Brain microvascular endothelial cell (primary cell): ENCODE measurements around the gene GIPC3.

Source experiments
- DNase-seq: peaks from one replicate; pipeline ENCODE4 v3.0.0-alpha.2; 2020
- H3K27ac ChIP-seq: fragments of 250-450 bp; sonication (Bioruptor Pico); 2 replicates; pipeline ENCODE4 v1.5.1; 2020; ENCODE audit warnings: mild to moderate bottlenecking, moderate library complexity
- H3K27me3 ChIP-seq: fragments of 250-450 bp; sonication (Bioruptor Pico); replicated peaks from 2 replicates; pipeline ENCODE4 v1.5.1; 2020; ENCODE audit warnings: mild to moderate bottlenecking
- H3K36me3 ChIP-seq: fragments of 250-450 bp; sonication (Bioruptor Pico); replicated peaks from 2 replicates; pipeline ENCODE4 v1.5.1; 2020; ENCODE audit warnings: mild to moderate bottlenecking
- H3K4me3 ChIP-seq: 2 replicates; pipeline ENCODE4 v1.5.1; 2011; ENCODE audit warnings: low read depth, mild to moderate bottlenecking, control low read depth, low read length, moderate library complexity
- CTCF ChIP-seq: IDR thresholded peaks from 2 replicates; pipeline ENCODE4 v1.5.1; 2011; ENCODE audit warnings: low read depth, mild to moderate bottlenecking, moderate library complexity, low read length, control low read depth, inconsistent platforms; ENCODE audit errors: missing control alignments
- in situ Hi-C: cut with HindIII; loops from 2 replicates; pipeline ENCODE4 v1.10.0; 2017; ENCODE audit warnings: low sequenced_read_pairs, low pct_ligation_motif_present

Gene GIPC3

GRCh38 chr19:3604227-3604986, 19.1 kb downstream of the GIPC3 start:
- TF ChIP-seq CTCF: no peak
- DNase-seq: no peak
- Histone ChIP-seq H3K36me3 (peaks cover 10% of the 10 kb centered on the region), H3K27me3 (no peaks in the 10 kb centered on the region), H3K27ac (no peak overlapping the region), H3K4me3 (no peak overlapping the region)
- in situ Hi-C loops: no loop called here

GRCh38 chr19:3604987-3605343, 19.7 kb downstream of the GIPC3 start:
- Histone ChIP-seq H3K27me3 (no peaks in the 10 kb centered on the region), H3K27ac (no peak overlapping the region), H3K36me3 (peaks cover 6% of the 10 kb centered on the region), H3K4me3 (no peak overlapping the region)
- no peak for DNase-seq
- no peak for TF ChIP-seq CTCF
- in situ Hi-C loops: no loop called here

DNA sequence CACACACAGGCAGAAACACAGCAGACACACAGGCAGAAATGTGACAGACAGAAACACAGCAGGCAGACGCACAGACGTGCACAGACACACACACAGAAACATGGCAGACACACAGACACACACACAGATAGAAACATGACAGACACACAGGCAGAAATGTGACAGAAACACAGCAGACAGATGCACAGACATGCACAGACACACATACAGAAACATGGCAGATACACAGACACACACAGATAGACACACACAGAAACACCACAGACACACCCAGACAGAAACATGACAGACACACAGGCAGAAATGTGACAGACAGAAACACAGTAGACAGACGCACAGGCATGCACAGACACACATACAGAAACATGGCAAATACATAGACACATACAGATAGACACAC, 20.1 kb downstream of the GIPC3 start:
- no peaks in the 10 kb centered on the region for H3K27me3 ChIP-seq
- in situ Hi-C loops: no loop called here
- no peak overlapping the region for H3K27ac ChIP-seq
- no peak for DNase-seq
- TF ChIP-seq CTCF: no peak
- H3K36me3 ChIP-seq: peaks cover 2% of the 10 kb centered on the region
- peak overlapping the region; percentile 61 for H3K4me3 ChIP-seq

DNA sequence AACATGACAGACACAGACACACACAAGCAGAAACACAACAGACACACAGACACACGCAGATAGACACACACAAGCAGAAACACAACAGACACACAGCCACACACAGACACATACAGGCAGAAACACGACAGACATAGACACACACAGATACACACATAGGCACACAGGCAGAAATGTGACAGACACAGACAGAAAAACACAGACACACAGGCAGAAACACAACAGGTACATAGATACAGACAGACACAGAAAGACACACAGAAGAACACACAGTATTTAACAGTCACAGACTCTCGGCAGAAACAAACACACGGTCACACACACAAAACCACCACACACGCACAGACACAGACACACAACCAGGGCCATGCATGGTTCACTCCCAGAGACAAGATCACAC, 20.5 kb downstream of the GIPC3 start:
- Histone ChIP-seq H3K27ac (no peak overlapping the region), H3K27me3 (no peaks in the 10 kb centered on the region), H3K36me3 (peaks cover under 1% of the 10 kb centered on the region), H3K4me3 (peak overlapping the region; percentile 61)
- in situ Hi-C loops: no loop called here
- DNase-seq: no peak
- TF ChIP-seq CTCF: no peak

- no peak for TF ChIP-seq CTCF
- peak overlapping the region; percentile 61 for H3K4me3 ChIP-seq
- H3K36me3 ChIP-seq: peaks cover 5% of the 10 kb centered on the region
- no peak overlapping the region for H3K27ac ChIP-seq
- no peak for DNase-seq
- H3K27me3 ChIP-seq: no peaks in the 10 kb centered on the region
- in situ Hi-C loops: no loop called here
These were observed 21.0 kb downstream of the GIPC3 start for GRCh38 chr19:3606174-3606689.

GRCh38 chr19:3606690-3607289, 21.5 kb downstream of the GIPC3 start, which contains the start of gene TBXA2R:
TSS of gene TBXA2R (minus strand) at chr19:3606875. CDS start at chr19:3600634, 6,241 bp downstream.
- TF ChIP-seq CTCF: no peak
- peak; percentile 57 for DNase-seq
- H3K27ac ChIP-seq: peak within 1 kb of the TSS; percentile 55
- in situ Hi-C loops: no loop called here
- peaks cover 11% of the 10 kb centered on the region for H3K36me3 ChIP-seq
- peak within 1 kb of the TSS; percentile 61 for H3K4me3 ChIP-seq
- no peaks in the 10 kb centered on the region for H3K27me3 ChIP-seq
